Activated CD8-positive, alpha-beta memory T cell treated with anti-CD3 and anti-CD28 coated beads, Interleukin-2, amount 10 ng/mL, durations not matched to agents 7 days and 5 days (primary cell): ENCODE results near the gene MRPL16. TPM values are rescaled to one million over a fixed set of nuclear protein-coding genes. Genes with fewer than 3 reads are reported as not detected.
A peak's percentile ranks its signal among the peaks of the same experiment; 100 is the strongest.
"Not testable (repeated sequence)": the region's sequence is repeated elsewhere in the genome, so short reads cannot be mapped to it uniquely, and the experiment has no call there.

Experiments
- ATAC-seq: fragments of 150-1000 bp; cut with Tn5 transposase; one replicate; pipeline ENCODE4 v1.10.0; 2021; ENCODE audit warnings: moderate library complexity
- CTCF ChIA-PET: fragments of 350-600 bp; sonication (Branson Sonifier 250); formaldehyde crosslinking; loops from one replicate; lab custom pipeline; 2021; ENCODE audit warnings: antibody characterized with exemption; lab: Charles Lee
- DNase-seq: peaks from one replicate; pipeline ENCODE4 v3.0.0-alpha.2; 2020
- H3K27ac Mint-ChIP-seq: one replicate; pipeline ENCODE4 v1.8.0; 2021; ENCODE audit warnings: mild to moderate bottlenecking, mixed read lengths
- H3K27me3 Mint-ChIP-seq: one replicate; pipeline ENCODE4 v1.8.0; 2021; ENCODE audit warnings: mixed read lengths
- H3K36me3 Mint-ChIP-seq: one replicate; pipeline ENCODE4 v1.8.0; 2021; ENCODE audit warnings: mild to moderate bottlenecking, mixed read lengths
- H3K4me1 Mint-ChIP-seq: one replicate; pipeline ENCODE4 v1.8.0; 2021; ENCODE audit warnings: mixed read lengths
- H3K4me3 Mint-ChIP-seq: one replicate; pipeline ENCODE4 v1.8.0; 2021; ENCODE audit warnings: mild to moderate bottlenecking, moderate library complexity, mixed read lengths
- H3K9me3 Mint-ChIP-seq: one replicate; pipeline ENCODE4 v1.8.0; 2022; ENCODE audit warnings: low read depth, mixed read lengths
- total RNA-seq, 2 experiments: library from RNA; stranded (reverse); gene quantifications; one replicate each; pipeline ENCODE4 v1.2.3, GENCODE V29; 2021

Gene MRPL16
- total RNA-seq, 2 experiments from 2014 or later: 76.5 to 102 TPM

DNA sequence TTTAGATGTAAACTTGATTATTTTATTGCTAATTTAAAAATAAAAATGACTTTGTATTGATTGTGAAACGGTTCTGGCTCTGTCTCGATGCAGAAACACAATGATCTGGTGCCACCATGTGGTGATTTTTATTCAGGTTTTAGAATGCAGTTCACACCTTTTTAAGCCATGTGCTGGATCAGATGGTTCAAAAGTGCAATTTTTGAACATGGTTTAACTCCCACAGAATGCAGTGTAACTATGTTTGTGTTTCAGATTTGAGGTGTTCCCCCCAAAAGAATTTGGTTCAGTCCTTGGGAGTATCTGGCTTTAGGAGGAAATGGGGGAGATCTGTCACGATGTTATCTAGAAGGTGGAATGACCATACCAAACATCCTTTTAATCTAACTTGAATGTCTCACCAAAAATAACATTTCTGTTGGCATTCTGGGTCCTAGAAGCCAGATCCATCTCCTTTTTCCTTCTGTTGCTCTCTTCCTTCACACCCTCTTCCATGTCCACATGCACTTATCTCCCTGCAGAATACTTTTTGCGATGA, 7.9 kb downstream of the MRPL16 start:
- Mint-ChIP-seq H3K4me3 (no peak overlapping the region), H3K36me3 (peaks cover 37% of the 10 kb centered on the region), H3K27me3 (no peaks in the 10 kb centered on the region), H3K9me3 (no peaks in the 10 kb centered on the region), H3K27ac (no peak overlapping the region), H3K4me1 (peaks cover 21% of the 10 kb centered on the region)
- CTCF ChIA-PET: interaction anchor here (0.9 to 4.8 kb wide), 9 partner anchors 8 to 134 kb away, joined by 3 to 104 read pairs (median 6); partner anchors contain the start of genes MRPL16, PATL1 and STX3
- DNase-seq (peak; percentile 54), ATAC-seq (peak; percentile 88)

DNA sequence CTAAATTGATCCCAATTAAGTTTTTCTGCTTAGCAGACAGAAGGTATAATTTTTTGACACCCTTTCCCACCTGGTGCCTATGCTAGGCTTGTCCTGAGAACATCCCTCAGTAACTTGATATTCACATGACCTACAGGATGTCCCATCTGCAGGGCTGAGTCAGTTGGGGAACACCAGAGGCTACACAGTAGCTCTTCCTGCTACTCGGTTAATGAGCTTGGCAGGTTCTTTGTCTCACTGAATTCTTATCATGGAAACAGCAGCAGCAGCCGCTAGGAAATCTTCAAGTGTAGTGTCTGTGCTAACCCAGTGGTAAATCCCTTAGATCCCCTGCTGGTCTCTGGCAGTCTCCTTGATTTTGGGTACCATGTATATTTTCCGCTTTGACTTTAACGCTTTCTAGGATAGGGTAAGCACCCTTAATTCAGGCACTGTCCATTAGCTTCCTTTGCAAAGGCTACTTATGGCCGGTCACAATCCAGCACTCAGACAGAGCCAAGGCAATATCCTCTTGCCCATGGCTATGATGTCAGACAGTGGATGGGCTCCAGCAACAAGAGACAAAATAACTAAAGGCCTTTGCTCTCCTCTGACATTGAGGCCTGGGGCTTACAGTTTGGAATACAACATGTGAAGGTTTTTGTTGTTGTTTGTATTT, 8.5 kb downstream of the MRPL16 start:
- ATAC-seq (peak; percentile 69), DNase-seq (no peak)
- H3K36me3 Mint-ChIP-seq: peaks cover 38% of the 10 kb centered on the region
- CTCF ChIA-PET: interaction anchor here (0.7 to 4.8 kb wide), 17 partner anchors 8 to 265 kb away, joined by 3 to 104 read pairs (median 5); partner anchors contain the start of genes MRPL16, PATL1 and STX3
- no peak overlapping the region for H3K4me3 Mint-ChIP-seq
- no peaks in the 10 kb centered on the region for H3K9me3 Mint-ChIP-seq
- H3K27me3 Mint-ChIP-seq: no peaks in the 10 kb centered on the region
- peaks cover 19% of the 10 kb centered on the region for H3K4me1 Mint-ChIP-seq
- H3K27ac Mint-ChIP-seq: peak overlapping the region; percentile 53

GRCh38 chr11:59801160-59801706, 9.3 kb downstream of the MRPL16 start:
- CTCF ChIA-PET: interaction anchor here (0.7 to 4.8 kb wide), 16 partner anchors 8 to 264 kb away, joined by 3 to 104 read pairs (median 6); partner anchors contain the start of genes MRPL16, PATL1 and STX3
- peaks cover 19% of the 10 kb centered on the region for H3K4me1 Mint-ChIP-seq

GRCh38 chr11:59800390-59801025, 10.1 kb downstream of the MRPL16 start:
- Mint-ChIP-seq H3K9me3 (no peaks in the 10 kb centered on the region), H3K27ac (peak overlapping the region; percentile 54), H3K4me1 (peaks cover 19% of the 10 kb centered on the region), H3K27me3 (no peaks in the 10 kb centered on the region), H3K4me3 (no peak overlapping the region), H3K36me3 (peaks cover 36% of the 10 kb centered on the region)
- ATAC-seq (no peak), DNase-seq (no peak)
- CTCF ChIA-PET: interaction anchor here (0.7 to 4.8 kb wide), 7 partner anchors 9 to 132 kb away, joined by 3 to 104 read pairs (median 8); partner anchors contain the start of genes PATL1 and STX3

More at GRCh38 chr11:59801160-59801706, 9.3 kb downstream of the MRPL16 start:
- H3K36me3 Mint-ChIP-seq: peaks cover 32% of the 10 kb centered on the region
- no peak overlapping the region for H3K4me3 Mint-ChIP-seq
- H3K27ac Mint-ChIP-seq: peak overlapping the region; percentile 54
- ATAC-seq (no peak), DNase-seq (no peak)
- H3K9me3 Mint-ChIP-seq: no peaks in the 10 kb centered on the region
- H3K27me3 Mint-ChIP-seq: no peaks in the 10 kb centered on the region

DNA sequence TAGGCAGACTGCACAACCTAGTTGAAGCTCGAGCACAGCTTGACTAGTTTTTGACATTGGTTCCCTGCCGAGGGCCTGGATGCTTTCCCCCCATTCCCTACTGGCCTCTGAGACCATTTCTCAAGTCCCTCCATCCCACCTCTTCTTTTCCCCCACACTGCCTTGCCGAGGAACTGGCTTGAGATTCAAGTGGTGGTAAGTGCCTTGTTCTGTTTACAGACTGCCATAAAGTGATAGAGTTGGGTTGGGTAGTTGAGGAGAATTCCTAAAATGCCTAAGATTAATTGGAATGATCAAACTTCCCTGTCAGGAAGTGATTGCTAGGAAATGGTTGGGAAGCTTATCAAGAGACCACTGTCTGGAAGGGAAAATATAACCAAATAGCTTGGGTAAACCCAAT, 16.2 kb downstream of the MRPL16 start:
- ATAC-seq: no peak
- peaks cover 54% of the 10 kb centered on the region for H3K36me3 Mint-ChIP-seq
- CTCF ChIA-PET: no interaction called here

GRCh38 chr11:59792507-59792906, 18.1 kb downstream of the MRPL16 start:
- H3K36me3 Mint-ChIP-seq: peaks cover 68% of the 10 kb centered on the region
- no peak for DNase-seq
- no peaks in the 10 kb centered on the region for H3K27me3 Mint-ChIP-seq
- H3K9me3 Mint-ChIP-seq: no peaks in the 10 kb centered on the region
- ATAC-seq: no peak
- H3K4me1 Mint-ChIP-seq: peaks cover 6% of the 10 kb centered on the region
- H3K27ac Mint-ChIP-seq: peak overlapping the region; percentile 34
- CTCF ChIA-PET: interaction anchor here (1.1 to 1.8 kb wide), 4 partner anchors 9 to 42 kb away, joined by 3 to 7 read pairs (median 6); partner anchors contain the start of genes MRPL16 and STX3
- no peak overlapping the region for H3K4me3 Mint-ChIP-seq

More for the DNA sequence above, 16.2 kb downstream of the MRPL16 start:
- peak; percentile 11 for DNase-seq
- Mint-ChIP-seq H3K4me3 (no peak overlapping the region), H3K27me3 (no peaks in the 10 kb centered on the region), H3K4me1 (no peaks in the 10 kb centered on the region), H3K9me3 (no peaks in the 10 kb centered on the region), H3K27ac (no peak overlapping the region)

DNA sequence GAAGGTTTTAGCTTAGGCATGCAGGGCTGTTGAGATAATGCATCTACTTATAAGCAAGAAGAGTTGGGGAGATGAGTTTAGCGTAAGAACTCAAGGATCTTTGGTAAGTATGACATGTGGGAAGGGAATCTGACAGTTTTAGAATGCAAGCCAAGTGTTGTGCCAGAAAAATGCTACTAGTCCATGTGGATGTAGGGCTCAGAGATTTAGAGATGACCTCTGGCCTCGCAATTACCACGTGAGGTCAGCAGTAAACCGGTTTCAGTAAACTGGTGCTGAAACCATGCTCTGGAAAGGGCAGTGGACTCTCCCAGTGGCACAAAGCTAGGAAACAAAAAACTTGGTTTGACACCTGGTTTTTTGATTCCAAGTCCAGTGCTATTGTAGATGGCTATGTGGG, 18.9 kb downstream of the MRPL16 start:
- no peak overlapping the region for H3K27ac Mint-ChIP-seq

DNA sequence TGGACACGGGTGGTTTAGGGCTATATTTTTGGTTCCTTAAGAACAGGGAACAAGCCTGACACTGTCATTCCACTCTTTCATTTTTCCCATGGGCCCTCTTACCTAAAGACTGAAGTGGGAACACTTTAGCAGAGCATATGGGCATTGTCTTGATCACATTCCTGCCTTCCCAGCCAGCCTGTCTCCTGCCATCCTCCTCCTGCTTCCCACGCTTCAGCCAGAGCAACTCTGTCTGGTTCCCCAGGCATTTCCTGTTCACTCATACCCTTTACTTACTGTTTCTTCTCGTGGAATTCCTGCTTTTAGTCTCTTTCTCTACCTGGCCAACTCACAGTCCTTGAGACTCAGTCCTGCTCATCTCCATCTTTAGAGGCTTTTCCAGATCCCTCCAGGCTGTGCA, 22.8 kb downstream of the MRPL16 start:
- DNase-seq (no peak), ATAC-seq (no peak)
- H3K36me3 Mint-ChIP-seq: peaks cover 78% of the 10 kb centered on the region
- no peaks in the 10 kb centered on the region for H3K27me3 Mint-ChIP-seq
- H3K27ac Mint-ChIP-seq: peak overlapping the region; percentile 1
- H3K9me3 Mint-ChIP-seq: peaks cover 13% of the 10 kb centered on the region
- CTCF ChIA-PET: interaction anchor here (3.3 kb wide), 1 partner anchor 33 kb away, joined by 21 read pairs; the partner anchor contains the start of gene STX3
- no peak overlapping the region for H3K4me3 Mint-ChIP-seq
- H3K4me1 Mint-ChIP-seq: peaks cover 52% of the 10 kb centered on the region

More for the DNA sequence above, 18.9 kb downstream of the MRPL16 start:
- Mint-ChIP-seq H3K9me3 (peaks cover under 1% of the 10 kb centered on the region), H3K36me3 (peaks cover 72% of the 10 kb centered on the region), H3K4me3 (no peak overlapping the region), H3K4me1 (peaks cover 15% of the 10 kb centered on the region), H3K27me3 (no peaks in the 10 kb centered on the region)
- DNase-seq: no peak
- no peak for ATAC-seq
- CTCF ChIA-PET: interaction anchor here (1.0 to 1.6 kb wide), 4 partner anchors 19 to 70 kb away, joined by 3 to 4 read pairs (median 4); partner anchors contain the start of gene MRPL16

GRCh38 chr11:59787255-59787588, 23.4 kb downstream of the MRPL16 start:
- no peak overlapping the region for H3K4me3 Mint-ChIP-seq
- H3K9me3 Mint-ChIP-seq: peaks cover 13% of the 10 kb centered on the region
- H3K4me1 Mint-ChIP-seq: peaks cover 56% of the 10 kb centered on the region
- CTCF ChIA-PET: interaction anchor here (1.3 to 3.3 kb wide), 3 partner anchors 10 to 616 kb away, joined by 3 to 21 read pairs (median 5); partner anchors contain the start of gene STX3
- DNase-seq (no peak), ATAC-seq (no peak)
- no peaks in the 10 kb centered on the region for H3K27me3 Mint-ChIP-seq
- H3K27ac Mint-ChIP-seq: no peak overlapping the region
- peaks cover 76% of the 10 kb centered on the region for H3K36me3 Mint-ChIP-seq

DNA sequence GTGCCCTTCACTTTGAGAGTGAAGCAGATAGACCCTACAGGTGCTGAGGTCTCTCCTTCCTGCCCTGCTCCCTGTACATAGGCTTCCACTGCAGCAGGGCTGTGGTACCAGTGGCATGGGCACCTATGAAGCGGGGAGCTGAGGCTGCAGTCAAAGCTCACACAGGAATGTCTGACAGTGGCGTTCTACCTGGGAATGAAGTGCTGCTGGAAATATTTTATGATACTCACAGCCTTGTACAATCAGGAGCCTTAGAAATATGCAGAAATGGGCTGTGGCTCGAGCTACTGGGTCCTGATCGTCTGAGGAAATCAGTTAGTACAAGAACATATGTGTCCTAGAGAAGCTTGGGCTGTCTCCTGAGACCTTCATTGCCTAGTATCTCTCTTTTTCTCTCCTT, 24.8 kb downstream of the MRPL16 start:
- Mint-ChIP-seq H3K4me1 (peaks cover 65% of the 10 kb centered on the region), H3K27me3 (no peaks in the 10 kb centered on the region), H3K27ac (no peak overlapping the region), H3K9me3 (peaks cover 13% of the 10 kb centered on the region), H3K4me3 (no peak overlapping the region), H3K36me3 (peaks cover 77% of the 10 kb centered on the region)
- ATAC-seq: no peak
- CTCF ChIA-PET: interaction anchor here (0.7 to 3.9 kb wide), 8 partner anchors 12 to 615 kb away, joined by 3 to 21 read pairs (median 4); partner anchors contain the start of genes MRPL16 and STX3
- no peak for DNase-seq

DNA sequence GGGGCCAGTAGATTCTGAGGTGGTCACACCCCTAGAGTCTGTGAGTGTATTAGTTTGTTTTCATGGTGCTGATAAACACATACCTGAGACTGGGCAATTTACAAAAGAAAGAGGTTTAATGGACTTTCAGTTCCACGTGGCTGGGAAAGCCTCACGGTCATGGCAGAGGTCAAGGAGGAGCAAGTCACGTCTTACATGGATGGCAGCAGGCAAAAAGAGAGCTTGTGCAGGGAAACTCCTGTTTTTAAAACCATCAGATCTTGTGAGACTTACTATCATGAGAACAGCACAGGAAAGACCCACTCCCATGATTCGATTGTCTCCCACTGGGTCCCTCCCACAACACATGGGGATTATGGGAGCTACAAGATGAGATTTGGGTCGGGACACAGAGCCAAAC, 26.1 kb downstream of the MRPL16 start:
- H3K27ac Mint-ChIP-seq: peak overlapping the region; percentile 78
- peak overlapping the region; percentile 0 for H3K4me3 Mint-ChIP-seq
- CTCF ChIA-PET: interaction anchor here (1.1 to 3.9 kb wide), 6 partner anchors 13 to 30 kb away, joined by 3 to 21 read pairs (median 11); partner anchors contain the start of gene STX3
- peaks cover 83% of the 10 kb centered on the region for H3K36me3 Mint-ChIP-seq
- H3K4me1 Mint-ChIP-seq: peaks cover 73% of the 10 kb centered on the region
- not testable (repeated sequence) for ATAC-seq, H3K27me3 Mint-ChIP-seq, DNase-seq
- H3K9me3 Mint-ChIP-seq: peaks cover 13% of the 10 kb centered on the region

DNA sequence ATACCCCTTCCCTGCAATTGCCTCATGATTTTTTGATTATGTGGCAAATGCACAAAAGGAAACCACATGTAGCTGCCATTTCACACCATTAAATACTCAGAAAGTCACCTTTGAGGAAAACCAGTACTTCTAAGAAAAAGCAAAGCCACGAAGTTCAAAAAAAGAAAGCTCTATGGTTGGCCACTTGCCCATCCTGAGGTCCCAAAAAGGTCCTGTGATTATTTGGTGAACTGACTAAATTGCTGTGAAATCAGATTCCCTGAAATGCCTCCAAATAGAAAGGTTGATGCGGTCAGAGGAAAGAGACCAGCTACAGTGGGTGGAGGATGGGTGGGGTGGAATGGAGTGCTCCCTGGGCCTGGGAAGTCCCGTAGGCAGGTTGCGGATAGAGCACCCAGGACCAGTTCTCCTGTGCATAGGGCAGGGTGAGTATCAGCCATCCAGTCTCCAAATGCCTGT, 26.9 kb downstream of the MRPL16 start:
- no peaks in the 10 kb centered on the region for H3K27me3 Mint-ChIP-seq
- DNase-seq (peak; percentile 68), ATAC-seq (peak; percentile 79)
- peak overlapping the region; percentile 78 for H3K27ac Mint-ChIP-seq
- H3K4me3 Mint-ChIP-seq: peak overlapping the region; percentile 0
- H3K36me3 Mint-ChIP-seq: peaks cover 84% of the 10 kb centered on the region
- CTCF ChIA-PET: interaction anchor here (0.8 to 3.9 kb wide), 7 partner anchors 12 to 31 kb away, joined by 3 to 17 read pairs (median 8); partner anchors contain the start of genes MRPL16 and STX3
- H3K4me1 Mint-ChIP-seq: peaks cover 79% of the 10 kb centered on the region
- H3K9me3 Mint-ChIP-seq: peaks cover 13% of the 10 kb centered on the region
